ENCODE measurements around the gene DPY19L1.
A peak's percentile ranks its signal among the peaks of the same experiment; 100 is the strongest.
"Not testable (repeated sequence)": the region's sequence is repeated elsewhere in the genome, so short reads cannot be mapped to it uniquely, and the experiment has no call there.

DPY19L1 gene

GRCh38 chr7:35037211-35037525, at the start of gene DPY19L1:
DPY19L1 (minus strand) TSS chr7:35037485; CDS start chr7:35037394, 91 bp downstream.
- DNase-seq: no peak

GRCh38 chr7:35079517-35079916, 42.2 kb upstream of the DPY19L1 start:
- not testable (repeated sequence) for DNase-seq

- not testable (repeated sequence) for DNase-seq
Observed at GRCh38 chr7:35074008-35074407, 36.7 kb upstream of the DPY19L1 start.

GRCh38 chr7:35072950-35073827, 35.9 kb upstream of the DPY19L1 start:
- DNase-seq: peak; percentile 59

GRCh38 chr7:35069084-35069483, 31.8 kb upstream of the DPY19L1 start:
- not testable (repeated sequence) for DNase-seq

- not testable (repeated sequence) for DNase-seq
Observed at GRCh38 chr7:35065382-35065781, 28.1 kb upstream of the DPY19L1 start.

GRCh38 chr7:35058571-35058970, 21.3 kb upstream of the DPY19L1 start:
- not testable (repeated sequence) for DNase-seq

- DNase-seq: not testable (repeated sequence)
Observed at GRCh38 chr7:35057505-35058451, 20.5 kb upstream of the DPY19L1 start.

GRCh38 chr7:35055733-35056132, 18.4 kb upstream of the DPY19L1 start:
- DNase-seq: peak; percentile 18

GRCh38 chr7:35053488-35054175, 16.3 kb upstream of the DPY19L1 start:
- DNase-seq: not testable (repeated sequence)

GRCh38 chr7:35048390-35048789, 11.1 kb upstream of the DPY19L1 start:
- not testable (repeated sequence) for DNase-seq

- not testable (repeated sequence) for DNase-seq
Observed at GRCh38 chr7:35047912-35048305, 10.6 kb upstream of the DPY19L1 start.

- not testable (repeated sequence) for DNase-seq
Observed at GRCh38 chr7:35047263-35047911, 10.1 kb upstream of the DPY19L1 start.

- DNase-seq: not testable (repeated sequence)
Observed at GRCh38 chr7:35043301-35043700, 6.0 kb upstream of the DPY19L1 start.

- DNase-seq: no peak
Observed at GRCh38 chr7:35040906-35041305, 3.6 kb upstream of the DPY19L1 start.

- DNase-seq: no peak
Observed at GRCh38 chr7:35039343-35039742, 2.1 kb upstream of the DPY19L1 start.

- DNase-seq: no peak
Observed at GRCh38 chr7:35038354-35038753, 1.1 kb upstream of the DPY19L1 start.

- DNase-seq: peak; percentile 97
Observed at GRCh38 chr7:35037526-35038341, 449 bp upstream of the DPY19L1 start.

- DNase-seq: peak; percentile 75
Observed at GRCh38 chr7:35036361-35037171, 719 bp downstream of the DPY19L1 start.

- peak; percentile 22 for DNase-seq
Observed at GRCh38 chr7:35035511-35035961, 1.7 kb downstream of the DPY19L1 start.
